ENCODE measurements around the gene METTL9. TPM values are rescaled to one million over a fixed set of nuclear protein-coding genes. Genes with fewer than 3 reads are reported as not detected.
"Not testable (repeated sequence)": the region's sequence is repeated elsewhere in the genome, so short reads cannot be mapped to it uniquely, and the experiment has no call there.

Gene METTL9
- polyA plus RNA-seq, 3 donors: 181 to 400 (median 373) TPM

DNA sequence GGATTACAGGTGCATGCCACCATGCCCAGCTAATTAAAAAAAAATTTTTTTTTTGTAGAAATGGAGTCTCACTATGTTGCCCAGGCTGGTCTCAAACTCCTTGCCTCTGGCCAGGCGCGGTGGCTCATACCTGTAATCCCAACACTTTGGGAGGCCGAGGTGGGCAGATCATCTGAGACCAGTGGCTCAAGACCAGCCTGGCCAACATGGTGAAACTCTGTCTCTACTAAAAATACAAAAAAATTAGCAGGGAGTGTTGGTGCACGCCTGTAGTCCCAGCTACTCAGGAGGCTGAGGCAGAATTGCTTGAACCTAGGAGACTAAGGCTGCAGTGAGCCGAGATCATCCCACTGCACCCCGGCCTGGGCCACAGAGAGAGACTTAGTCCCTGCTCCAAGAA lies 19.2 kb upstream of the METTL9 start:
- H3K27ac ChIP-seq (ENCODE audit: low read depth in 1 of 2, low read length in 2 of 2); H3K9me3 Mint-ChIP-seq; H2AFZ ChIP-seq (ENCODE audit: insufficient read depth, low read depth, low read length, poor library complexity, severe bottlenecking); H3K4me3 ChIP-seq (replicated peaks in 1 of 3; ENCODE audit: low read depth in 2 of 3, low read length in 3 of 3); H3K4me2 ChIP-seq (replicated peaks; ENCODE audit: extremely low read depth, low read length, poor library complexity, severe bottlenecking); H3K36me3 Mint-ChIP-seq; H3K9ac ChIP-seq (ENCODE audit: insufficient read depth, low read length, poor library complexity, severe bottlenecking); H3K27me3 ChIP-seq (ENCODE audit: control insufficient read depth in 2 of 2, insufficient read depth in 2 of 2, low read length in 2 of 2); H3K9me3 ChIP-seq (replicated peaks in 1 of 2; ENCODE audit: control insufficient read depth in 1 of 2, insufficient read depth in 1 of 2, low read length in 2 of 2); DNase-seq; H4K20me1 ChIP-seq (ENCODE audit: insufficient read depth, low read length); intact Hi-C loops (cut with micrococcal nuclease); H3K4me3 Mint-ChIP-seq; H3K36me3 ChIP-seq (replicated peaks in 1 of 2; ENCODE audit: control insufficient read depth in 1 of 2, insufficient read depth in 2 of 2, low read length in 2 of 2): not testable (repeated sequence)
- WGBS (ENCODE audit: insufficient coverage): 99% methylated on average over 6 of the region's 6 CpGs
- Histone ChIP-seq H3K79me2 (ENCODE audit: insufficient read depth, low read length) (peaks cover 11% of the 10 kb centered on the region), H3K4me1 (ENCODE audit: control insufficient read depth in 1 of 2, insufficient read depth in 2 of 2, low read length in 2 of 2) (peaks cover 5 to 13% of the 10 kb centered on the region in 2 donors)
- Mint-ChIP-seq H3K4me1 (peaks cover 12% of the 10 kb centered on the region), H3K27me3 (ENCODE audit: low read depth in 3 of 3) (peaks cover 7 to 14% (median 8%) of the 10 kb centered on the region in 3 donors), H3K27ac (peak overlapping the region in 1 of 7 donors; percentile 12)

DNA sequence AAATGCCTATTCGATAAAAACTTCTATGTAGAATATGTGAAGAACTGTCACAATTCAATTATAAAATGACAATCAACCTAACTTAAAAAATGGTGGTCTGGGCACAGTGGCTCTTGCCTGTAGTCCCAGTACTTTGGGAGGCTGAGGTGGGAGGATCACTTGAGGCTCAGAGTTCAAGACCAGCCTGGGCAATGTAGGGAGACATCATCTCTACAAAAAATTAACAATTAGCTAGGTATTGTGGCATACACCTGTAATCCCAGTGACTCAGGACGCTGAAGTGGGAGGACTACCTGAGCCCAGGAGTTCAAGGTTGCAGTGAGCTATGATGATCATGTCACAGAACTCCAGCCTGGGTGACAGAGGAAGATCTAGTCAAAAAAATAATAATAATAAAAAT lies 18.6 kb upstream of the METTL9 start:
- Histone ChIP-seq H3K4me2 (replicated peaks; ENCODE audit: extremely low read depth, low read length, poor library complexity, severe bottlenecking) (no peak overlapping the region), H3K79me2 (ENCODE audit: insufficient read depth, low read length) (peaks cover 16% of the 10 kb centered on the region), H3K27me3 (ENCODE audit: control insufficient read depth in 2 of 2, insufficient read depth in 2 of 2, low read length in 2 of 2) (no peaks in the 10 kb centered on the region), H3K27ac (ENCODE audit: low read depth in 1 of 2, low read length in 2 of 2) (no peak overlapping the region), H3K4me3 (replicated peaks in 1 of 3; ENCODE audit: low read depth in 2 of 3, low read length in 3 of 3) (no peak overlapping the region), H4K20me1 (ENCODE audit: insufficient read depth, low read length) (no peaks in the 10 kb centered on the region), H3K9me3 (replicated peaks in 1 of 2; ENCODE audit: control insufficient read depth in 1 of 2, insufficient read depth in 1 of 2, low read length in 2 of 2) (no peaks in the 10 kb centered on the region), H3K9ac (ENCODE audit: insufficient read depth, low read length, poor library complexity, severe bottlenecking) (no peak overlapping the region), H3K36me3 (replicated peaks in 1 of 2; ENCODE audit: control insufficient read depth in 1 of 2, insufficient read depth in 2 of 2, low read length in 2 of 2) (no peaks in the 10 kb centered on the region), H2AFZ (ENCODE audit: insufficient read depth, low read depth, low read length, poor library complexity, severe bottlenecking) (no peak overlapping the region), H3K4me1 (ENCODE audit: control insufficient read depth in 1 of 2, insufficient read depth in 2 of 2, low read length in 2 of 2) (peaks cover 5 to 13% of the 10 kb centered on the region in 2 donors)
- intact Hi-C loops (cut with micrococcal nuclease): no loop called here
- peaks cover 0 to 4% (median 0%) of the 10 kb centered on the region in 7 donors for H3K9me3 Mint-ChIP-seq
- H3K27ac Mint-ChIP-seq: peak overlapping the region in 1 of 7 donors; percentile 35
- TF ChIP-seq, protein P1, sequence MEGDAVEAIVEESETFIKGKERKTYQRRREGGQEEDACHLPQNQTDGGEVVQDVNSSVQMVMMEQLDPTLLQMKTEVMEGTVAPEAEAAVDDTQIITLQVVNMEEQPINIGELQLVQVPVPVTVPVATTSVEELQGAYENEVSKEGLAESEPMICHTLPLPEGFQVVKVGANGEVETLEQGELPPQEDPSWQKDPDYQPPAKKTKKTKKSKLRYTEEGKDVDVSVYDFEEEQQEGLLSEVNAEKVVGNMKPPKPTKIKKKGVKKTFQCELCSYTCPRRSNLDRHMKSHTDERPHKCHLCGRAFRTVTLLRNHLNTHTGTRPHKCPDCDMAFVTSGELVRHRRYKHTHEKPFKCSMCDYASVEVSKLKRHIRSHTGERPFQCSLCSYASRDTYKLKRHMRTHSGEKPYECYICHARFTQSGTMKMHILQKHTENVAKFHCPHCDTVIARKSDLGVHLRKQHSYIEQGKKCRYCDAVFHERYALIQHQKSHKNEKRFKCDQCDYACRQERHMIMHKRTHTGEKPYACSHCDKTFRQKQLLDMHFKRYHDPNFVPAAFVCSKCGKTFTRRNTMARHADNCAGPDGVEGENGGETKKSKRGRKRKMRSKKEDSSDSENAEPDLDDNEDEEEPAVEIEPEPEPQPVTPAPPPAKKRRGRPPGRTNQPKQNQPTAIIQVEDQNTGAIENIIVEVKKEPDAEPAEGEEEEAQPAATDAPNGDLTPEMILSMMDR (IDR thresholded peaks at IDR 0.05): no peak
- no peak for DNase-seq
- peaks cover 12% of the 10 kb centered on the region for H3K4me1 Mint-ChIP-seq
- H3K4me3 Mint-ChIP-seq: no peak overlapping the region
- WGBS (ENCODE audit: insufficient coverage): no CpG with 5 or more reads among the region's 2 CpGs
- H3K36me3 Mint-ChIP-seq: no peaks in the 10 kb centered on the region
- peaks cover 7 to 14% (median 8%) of the 10 kb centered on the region in 3 donors for H3K27me3 Mint-ChIP-seq (ENCODE audit: low read depth in 3 of 3)

Measured in CD14-positive monocyte (primary cell).